SW 1271 (cell line): ENCODE results near the gene TUBGCP6.

ENCODE experiments used
- DNase-seq, 2 experiments: peaks; one replicate each; lab custom pipeline; 2025; lab: John Stamatoyannopoulos, UW

TUBGCP6 gene

DNA sequence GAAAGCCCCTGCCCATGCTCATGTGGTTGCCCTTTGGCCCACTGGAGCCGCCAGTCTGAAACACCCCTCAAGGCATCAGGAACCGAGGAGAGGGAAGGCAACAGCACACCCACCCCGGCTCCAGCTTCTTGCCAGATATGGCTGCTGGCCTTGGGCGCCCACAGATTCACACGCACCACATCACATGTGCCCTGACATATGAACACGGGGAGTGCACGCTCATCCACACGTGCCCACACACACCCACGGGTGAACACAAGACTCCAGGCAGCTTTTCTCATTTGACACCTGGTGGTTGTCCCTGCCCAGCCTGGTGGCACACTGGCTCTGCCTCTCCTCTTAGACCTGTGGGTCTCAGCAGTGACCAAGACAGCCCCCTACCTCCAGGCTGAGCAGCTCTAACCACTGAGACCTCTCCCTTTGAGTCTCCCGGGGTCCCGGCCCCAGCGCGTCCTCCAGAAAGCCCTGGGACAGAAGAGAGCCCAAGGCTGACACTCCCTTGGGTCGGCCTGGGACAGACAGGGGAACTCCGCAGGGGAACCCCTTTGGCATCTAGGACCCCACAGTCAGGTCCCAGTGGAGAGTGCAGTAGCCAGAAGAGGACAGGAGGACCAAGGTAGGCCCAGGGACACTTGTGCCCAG lies 19.4 kb upstream of the TUBGCP6 start:
- no peak for DNase-seq

DNA sequence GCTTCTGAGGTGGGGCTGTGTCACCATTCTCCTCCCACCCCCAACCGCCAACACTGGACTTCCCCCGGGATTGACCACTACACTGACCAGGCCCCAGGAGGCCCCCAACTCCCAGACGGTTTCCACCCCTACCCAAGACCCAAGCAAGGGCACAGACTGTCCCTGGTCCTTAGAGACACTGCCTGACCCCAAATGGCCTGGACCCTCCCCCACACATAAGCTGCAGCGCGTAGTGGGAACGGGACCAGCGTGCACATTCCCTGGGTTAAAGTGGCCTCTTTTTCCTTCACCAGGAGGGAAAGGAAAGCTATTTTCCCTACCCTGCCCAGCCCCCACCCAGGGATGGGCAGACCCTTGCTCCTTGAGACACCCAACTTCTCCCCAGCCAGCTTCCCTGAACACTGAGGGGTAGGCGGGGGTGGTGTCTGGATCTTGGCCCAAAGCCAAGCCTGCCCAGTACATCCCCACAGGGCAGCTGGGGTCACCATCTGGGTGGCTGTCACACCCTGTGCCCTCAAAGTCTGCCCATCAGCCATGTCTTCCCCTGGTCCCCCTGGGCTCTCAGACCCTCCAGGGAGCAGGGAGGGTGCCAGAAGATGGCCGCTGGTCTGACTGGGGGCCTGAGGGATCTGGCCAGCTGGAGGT lies 18.3 kb upstream of the TUBGCP6 start:
- no peak for DNase-seq

DNA sequence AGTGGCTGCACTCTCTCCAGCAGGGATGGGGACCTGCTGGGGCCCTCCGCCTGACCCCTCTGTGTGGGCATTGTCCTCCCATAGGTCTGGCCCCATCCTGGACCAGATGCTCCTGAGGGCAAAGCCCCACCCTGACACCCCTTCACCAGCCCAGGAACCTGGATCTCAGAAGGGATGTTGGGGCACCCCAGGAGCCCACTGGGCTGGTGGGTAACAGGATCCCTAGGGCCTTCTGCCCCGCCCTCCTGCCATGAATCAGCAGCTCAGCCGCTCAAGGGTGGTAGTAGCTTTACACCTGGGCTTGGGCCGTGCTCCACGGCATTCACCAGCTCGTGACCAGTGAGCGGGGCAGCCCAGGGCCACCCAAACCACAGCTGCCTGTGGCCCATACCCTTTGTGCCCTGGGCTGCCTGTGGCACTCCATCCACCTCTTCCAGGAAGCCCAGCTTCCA lies 17.7 kb upstream of the TUBGCP6 start:
- peak in 1 of 2 experiments; percentile 9 for DNase-seq

DNA sequence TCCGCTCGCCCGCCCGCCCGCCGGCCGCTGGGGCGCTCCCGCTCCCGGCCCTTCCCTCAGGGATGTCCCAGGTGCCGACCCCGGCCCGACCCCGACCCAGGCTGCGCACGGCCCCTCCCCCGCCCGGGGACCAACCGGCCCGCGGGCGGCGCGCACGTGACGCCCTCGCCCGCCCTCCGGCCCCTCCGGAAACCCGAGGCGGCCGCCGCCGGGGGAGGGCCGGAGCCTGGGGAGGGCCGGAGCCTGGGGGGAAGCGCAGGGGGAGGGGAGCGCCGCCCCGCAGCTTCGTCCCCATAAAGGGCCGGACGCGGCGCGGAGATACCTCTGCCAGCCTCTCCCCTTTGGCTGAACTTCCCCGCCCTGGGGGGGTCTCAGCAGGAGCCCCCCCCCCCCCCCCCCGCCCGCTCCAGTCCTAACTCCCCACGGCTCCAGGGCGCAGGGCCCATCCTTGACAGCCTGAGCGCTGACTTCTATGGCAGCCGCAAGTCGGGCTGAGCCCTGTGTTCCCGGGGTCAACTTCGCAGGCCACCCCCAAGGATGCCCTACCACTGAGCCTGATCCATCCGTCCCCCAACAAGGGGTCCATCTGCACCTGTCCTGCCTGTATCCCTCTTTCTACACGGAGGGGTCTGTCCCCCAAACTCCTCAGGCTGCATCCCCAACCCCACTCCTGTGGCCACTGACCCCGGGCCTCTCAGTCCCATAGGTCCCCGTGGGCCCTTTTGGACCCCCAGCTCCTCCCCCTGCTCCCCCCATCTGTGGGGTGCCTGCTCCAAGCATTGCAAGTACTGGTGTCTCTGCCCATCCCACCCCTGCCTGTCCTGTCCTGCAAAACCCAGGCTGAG lies 17.0 kb upstream of the TUBGCP6 start, which contains the start of gene MAPK12:
Gene MAPK12, minus strand, starts transcription at position 69 of the 845 bp plus-strand sequence. CDS start 174 bp downstream, outside the sequence.
- peak in 1 of 2 experiments; percentile 12 for DNase-seq

DNA sequence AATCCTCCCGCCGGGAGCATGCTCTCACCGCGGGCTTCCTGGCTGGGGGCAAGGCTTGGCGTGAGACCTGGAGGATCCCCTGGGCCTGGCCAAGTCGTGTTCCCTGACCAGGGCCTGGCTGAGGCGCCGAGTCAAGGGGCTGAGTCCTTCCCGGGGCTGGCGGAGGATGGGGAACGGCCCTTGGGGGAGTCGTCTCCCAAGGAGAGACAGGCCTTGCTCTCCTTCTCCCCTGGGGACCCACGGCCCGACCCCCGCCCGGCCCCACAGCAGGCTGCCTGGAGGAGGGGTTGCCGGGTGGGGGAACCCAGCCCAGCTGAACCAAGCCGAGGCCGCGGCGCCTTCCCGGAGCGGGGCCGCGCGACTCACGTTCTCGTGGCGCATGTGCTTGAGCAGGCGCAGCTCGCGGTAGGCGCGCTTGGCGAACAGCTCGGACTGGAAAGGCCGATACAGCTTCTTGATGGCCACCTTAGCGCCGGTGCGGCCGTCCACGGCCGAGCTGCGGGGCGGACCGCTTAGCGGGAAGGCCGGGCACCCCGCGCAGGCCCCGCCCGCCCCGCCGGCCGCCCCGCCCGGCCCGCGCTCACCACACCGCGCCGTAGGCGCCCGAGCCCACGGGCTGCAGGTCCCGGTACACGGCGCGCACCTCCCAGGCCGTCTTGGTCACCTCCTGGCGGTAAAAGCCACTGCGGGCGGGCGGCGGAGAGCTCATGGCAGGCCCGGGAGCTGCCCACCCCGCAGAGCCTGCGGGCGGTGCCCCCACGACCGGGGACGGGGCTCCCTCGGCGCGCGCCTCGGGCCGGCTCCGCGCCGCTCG lies 16.2 kb upstream of the TUBGCP6 start:
- DNase-seq: peak in 1 of 2 experiments; percentile 38

DNA sequence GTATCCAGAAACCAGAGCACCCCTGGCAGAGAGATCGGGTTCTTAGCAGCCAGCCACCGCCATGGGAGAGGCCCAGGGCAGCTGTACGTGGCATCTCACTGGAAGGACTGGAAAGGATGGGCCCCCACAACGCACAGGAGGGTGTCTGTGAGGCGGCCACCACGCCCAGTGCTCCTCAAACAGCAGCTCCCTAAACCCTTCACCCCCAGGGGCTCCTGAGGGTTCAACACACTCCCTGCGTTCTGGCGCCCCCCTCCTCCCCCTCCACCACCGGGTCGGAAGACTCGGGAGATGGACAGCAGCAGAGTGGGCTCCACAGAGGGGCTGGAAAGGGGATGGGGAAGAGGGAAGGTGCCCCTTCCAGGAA lies 15.6 kb upstream of the TUBGCP6 start:
- peak in 1 of 2 experiments; percentile 19 for DNase-seq

DNA sequence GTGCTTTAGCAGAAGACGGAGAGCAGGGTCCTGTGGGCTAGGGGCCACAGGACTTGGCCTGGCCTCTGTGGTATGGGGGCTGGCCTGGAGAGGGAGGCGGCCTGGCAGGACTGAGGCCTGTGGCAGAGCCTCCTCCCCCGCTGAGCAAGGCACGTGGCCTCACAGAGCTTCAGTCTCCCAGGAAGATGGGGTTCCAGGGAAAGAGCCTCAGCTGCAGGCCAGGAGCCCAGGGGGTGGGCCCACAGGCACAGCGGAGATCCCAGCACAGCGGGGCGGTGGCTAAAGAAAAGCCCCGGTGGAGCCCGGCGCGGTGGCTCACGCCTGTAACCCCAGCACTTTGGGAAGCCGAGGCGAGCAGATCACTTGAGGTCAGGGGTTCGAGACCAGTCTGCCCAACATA lies 14.5 kb upstream of the TUBGCP6 start:
- no peak for DNase-seq

DNA sequence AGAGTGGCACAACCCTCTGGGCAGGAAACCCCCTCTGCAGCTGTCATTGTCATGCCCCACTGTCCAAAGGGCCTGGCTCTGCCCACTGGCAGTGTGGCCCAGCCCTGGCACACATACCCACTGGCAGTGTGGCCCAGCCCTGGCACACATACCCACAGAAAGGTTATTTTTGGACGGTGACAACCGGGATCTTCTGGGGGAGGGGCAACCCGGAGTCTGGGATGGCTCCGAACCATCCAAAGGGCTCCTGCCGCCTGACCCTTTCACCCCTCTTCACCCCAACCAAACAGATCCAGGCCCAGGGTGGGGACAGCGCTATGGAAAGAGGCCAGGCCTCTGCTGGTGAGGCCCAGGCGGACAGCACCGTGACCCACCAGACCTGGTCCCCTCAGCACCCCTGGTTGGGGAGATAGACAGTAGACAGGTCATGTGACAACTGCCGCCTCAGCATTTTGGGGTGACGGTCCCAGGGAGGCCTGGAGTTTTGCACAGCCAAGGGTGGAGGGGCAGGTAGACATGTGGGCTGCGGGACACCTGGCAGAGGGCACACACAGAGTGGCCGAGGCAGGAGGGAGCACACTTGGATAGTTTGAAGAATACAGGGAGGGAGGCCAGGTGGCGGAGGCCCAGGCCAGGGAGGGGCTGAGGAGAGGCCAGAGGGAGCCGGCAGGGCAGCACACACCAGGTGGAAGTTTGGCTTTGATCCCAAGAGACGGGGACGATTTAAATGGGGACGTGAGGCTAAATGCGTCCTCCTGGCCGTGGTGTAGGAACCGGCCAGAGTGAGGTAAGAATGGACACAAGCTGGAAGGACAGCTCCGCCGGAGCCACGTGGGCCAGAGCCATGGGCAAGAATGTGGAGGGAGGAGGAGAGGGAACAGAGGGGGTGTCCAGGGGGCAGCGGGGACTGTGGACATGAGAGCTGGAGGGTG lies 13.8 kb upstream of the TUBGCP6 start:
- DNase-seq: no peak

DNA sequence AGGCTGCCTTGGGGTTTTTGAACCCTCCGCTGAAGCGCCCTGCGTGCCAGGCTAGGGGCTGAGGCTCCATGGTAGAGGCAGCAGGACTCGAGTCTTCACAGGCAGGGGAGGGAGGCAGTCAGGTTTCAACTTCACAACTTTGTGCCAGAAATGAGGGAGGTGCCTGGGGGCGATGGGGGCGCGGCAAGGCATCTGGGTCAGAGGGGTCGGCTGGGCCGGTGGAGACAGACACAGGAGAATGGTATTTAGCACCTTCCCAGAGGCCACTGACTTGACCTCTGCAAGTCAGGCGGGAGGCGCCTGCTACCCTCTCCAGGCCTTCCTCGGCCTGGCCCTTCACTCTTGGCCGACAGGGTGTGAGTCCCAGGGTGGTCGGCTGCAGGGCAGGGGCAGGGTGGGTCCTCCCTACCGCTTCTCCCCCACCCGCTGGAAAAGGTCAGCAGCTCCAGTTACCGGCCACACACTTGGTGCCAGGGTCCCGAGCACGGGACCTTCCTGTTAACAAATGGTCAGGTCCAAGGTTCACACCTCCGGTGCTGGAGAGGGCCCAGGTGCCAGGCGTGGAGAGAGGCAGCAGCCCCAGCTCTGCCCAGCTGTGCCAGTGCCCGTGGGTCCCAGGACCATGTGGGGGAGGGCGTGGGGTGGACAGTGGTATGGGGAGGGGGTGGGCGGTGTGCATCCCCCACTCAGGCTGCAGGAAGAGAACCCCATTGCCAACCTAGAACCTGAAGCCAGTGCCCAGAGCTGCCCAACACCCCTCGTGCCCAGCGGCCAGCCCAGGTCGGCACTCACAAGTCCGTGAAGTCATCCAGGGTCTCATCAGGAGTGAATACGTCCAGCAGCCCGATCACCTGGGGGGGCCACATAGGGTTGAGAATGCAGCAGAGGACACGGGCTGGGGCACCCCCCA lies 12.9 kb upstream of the TUBGCP6 start:
- DNase-seq: no peak

DNA sequence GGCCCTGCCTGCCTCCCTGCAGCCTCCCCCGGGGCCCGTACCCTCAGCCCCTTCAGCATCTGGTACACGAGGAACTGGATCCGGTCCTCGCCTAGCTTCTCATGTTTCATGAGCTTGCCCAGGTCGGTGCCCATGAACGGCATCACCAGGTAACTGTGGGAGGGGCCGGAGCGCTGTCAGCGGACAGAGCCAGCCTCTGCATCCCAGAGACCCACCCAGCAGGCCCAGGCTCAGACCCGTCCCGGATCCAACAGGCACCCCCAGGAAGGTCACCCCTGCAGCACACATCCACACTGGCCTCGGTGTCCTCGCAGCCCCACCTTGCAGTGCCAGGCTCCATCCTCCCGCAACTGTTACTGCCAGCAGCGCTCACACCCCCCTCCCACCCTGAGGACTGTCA lies 12.2 kb upstream of the TUBGCP6 start:
- no peak for DNase-seq

DNA sequence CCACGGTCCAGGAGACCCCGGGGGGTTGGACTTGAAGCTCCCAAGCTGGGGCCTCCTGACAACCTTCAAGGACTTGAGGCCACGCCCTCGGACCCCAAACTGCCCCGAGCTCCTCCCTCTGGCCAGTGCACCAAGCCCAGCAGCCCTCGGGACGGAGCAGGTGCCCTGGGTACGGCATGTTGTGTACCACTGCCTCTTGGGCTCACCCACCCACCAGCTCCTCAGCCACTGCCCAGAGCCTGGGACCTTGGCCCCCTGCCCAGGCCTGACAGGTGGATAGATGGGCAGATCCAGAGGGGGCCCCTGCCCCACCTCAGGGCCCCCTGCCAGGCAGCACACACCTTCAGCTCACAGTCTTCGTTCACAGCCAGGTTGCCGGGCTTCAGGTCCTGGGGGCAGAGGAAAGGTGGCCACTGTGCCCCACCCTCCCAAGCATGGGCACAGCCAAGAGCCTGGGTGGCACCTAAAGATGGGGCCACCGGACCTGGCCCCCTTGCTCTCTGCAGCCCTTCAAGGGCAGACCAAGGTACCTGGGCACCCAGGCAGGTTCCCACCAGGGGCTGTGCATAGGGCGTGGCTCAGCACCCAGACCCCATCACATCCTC lies 11.5 kb upstream of the TUBGCP6 start:
- DNase-seq: no peak

DNA sequence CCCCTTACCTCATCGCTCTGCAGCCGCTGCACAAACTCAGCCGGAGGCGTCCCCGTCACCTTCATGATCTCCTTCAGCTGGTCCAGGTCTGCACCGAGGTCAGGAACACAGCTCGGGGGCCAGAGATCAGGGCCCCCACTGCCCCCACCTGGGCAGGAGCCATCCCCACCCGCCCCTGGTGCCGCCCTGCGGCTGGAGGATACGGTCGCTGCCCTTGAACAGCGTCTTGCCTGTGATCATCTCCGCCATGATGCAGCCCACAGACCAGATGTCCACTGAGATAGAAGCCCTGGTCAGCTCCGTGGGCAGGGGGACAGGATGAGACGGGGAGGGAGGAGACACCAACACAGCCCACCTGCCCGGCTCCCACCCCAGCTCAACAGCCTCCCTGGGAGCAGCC lies 10.8 kb upstream of the TUBGCP6 start:
- no peak for DNase-seq

DNA sequence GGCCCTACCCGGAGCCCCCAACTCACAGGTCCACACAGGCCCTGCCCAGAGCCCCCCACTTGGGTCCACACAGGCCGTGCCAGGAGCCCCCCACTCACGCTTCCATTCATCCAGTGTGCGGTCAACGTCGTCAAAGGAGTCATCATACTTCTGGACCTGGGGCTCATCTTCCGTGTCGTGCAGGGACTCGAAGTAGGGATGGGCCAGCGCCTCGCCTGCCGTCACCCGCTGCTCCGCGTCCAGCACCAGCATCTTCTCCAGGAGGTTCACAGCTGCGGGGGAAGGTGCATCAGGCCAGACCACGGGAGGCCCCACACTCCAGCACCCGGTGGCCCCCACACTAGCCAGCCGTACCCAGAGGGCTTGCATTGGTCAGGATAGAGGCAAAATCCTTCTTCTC lies 10.3 kb upstream of the TUBGCP6 start:
- no peak for DNase-seq

DNA sequence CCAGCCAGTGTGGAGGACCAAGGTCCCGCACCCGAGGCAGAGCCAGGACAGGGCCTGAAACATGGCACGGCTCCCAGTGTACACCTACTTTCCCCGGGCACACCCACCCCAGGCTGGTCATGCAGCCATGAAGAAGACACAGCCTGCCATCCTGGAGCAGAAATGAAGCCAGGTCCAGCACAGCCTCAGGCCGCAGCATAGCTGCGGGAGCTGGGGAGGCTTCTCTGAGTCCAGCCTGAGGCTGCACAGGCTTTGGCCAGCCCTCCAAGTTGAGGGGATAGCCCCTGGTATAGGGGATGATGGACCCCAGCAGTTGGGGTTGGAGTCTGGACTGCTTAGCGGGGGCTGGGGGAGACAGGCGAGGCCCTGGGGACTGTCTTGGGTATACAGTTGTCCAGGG lies 9.1 kb upstream of the TUBGCP6 start:
- DNase-seq: no peak

DNA sequence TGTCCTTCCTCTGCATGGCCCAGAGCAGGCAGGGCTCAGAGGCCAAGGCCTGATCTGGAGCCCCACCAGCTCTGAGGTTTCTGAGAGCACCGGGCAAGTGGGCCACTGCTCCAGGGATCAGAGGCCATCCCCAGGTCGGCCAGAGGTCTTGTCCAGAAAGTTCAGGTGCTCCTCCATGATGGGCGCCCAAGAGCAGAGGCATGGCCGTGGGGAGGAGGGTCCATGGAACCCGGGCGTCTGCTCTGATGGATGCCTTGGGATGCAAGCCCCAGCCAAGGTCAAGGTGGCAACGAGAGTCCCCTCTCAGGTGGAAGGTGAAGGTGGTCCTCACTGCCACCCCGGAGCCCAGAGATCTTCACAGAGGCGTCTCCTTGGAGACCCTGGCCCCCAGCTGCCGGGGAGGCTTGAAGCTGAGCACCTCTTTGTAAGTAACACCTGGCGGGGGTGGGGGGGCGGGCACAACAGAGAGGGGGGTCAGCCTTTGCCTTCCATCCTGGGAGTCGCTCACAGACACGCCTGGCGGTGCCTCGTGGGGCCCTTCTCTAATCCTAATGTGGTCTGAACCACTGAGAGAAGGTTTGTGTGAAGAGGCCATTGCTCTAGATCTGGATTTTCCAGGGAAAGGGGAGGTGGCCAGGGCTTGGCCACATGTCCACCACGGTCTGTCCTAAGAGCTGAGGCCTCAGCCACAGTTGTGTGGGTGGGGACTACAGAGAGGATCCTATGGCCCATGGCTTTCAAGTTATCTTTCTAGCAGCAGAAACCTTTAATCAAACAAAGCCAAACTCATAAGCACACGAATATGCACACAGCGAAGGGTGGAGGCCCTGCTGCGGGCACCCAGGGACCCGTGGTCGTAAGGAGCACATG lies 8.5 kb upstream of the TUBGCP6 start:
- DNase-seq: no peak

DNA sequence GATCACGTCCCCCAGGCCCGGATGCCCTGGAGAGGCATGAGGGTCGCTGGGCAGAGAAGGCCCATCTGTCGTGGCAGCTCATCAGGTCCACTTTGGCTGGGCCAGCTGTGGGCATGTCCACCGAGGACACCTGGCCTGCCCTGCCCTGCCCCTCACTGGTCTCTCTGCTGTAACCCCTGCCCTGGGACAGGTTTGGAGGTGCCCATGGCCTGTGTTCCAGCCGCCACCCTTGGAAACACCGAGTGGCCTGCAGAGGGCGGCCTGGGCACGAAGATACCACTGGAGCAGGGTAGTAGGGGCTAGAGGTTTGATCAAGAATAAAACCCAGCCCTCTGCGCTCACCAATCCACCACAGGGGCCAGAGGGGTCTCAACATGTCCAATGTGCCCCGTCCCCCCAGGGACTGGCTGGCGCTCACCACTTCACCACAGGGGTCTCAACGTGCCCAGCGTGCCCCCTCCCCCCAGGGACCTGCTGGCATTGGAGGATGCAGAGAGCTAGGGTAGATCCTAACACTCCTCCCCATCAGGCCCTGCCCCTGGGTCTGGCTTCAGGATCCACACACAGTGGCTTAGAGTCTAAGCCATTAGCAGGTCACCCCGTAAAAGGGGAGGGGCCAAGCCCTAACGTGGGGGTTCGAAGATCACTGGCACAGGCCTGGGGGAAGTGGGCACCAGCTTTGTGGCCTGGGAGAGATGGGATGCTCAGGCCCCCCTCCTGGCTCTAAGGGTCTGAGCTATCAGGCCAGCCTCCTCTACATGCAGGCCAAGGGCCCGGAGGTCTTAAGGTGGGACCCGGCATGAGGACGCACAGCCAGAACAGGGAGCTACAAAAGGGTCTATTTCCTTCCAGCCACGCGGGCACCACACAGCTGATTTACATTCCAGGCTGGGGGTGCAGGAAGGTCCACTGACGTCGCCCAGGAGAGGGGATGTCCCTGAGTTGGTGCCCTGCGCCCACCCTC lies 7.5 kb upstream of the TUBGCP6 start:
- peak in 1 of 2 experiments; percentile 48 for DNase-seq

DNA sequence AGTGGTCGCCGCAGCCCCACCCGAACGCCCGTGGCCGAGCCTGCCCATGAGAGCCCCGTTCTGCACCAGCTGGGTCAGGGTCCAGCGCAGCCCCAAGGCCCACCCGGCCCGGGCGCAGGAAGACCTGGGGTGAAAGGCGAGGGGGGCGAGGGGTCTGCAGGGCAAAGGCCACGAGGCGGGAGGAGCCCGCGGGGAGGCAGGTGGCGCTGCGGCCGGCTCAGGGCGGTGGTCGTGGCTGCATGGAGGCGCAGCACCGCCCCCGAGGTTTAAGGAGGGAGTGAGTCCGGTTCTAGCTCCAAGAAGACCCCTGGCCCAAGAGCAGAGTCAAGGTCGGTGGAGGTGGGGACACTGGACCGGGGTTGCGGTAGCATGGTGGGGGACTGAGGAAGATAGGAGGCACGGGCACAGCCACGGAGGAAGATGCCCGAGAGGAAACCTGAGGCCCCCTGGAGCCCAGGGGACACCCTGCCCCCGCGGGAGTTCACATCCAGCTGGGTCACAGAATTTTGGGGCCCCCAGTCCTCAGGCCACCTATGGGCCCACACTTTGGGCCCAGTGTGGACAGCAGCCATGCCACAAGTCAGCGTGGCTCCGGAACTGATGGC lies 6.8 kb upstream of the TUBGCP6 start:
- no peak for DNase-seq
